WERI-Rb-1 (cell line): Measurements from ENCODE around the gene UBASH3B.

Source experiments
- DNase-seq: peaks from one replicate; pipeline ENCODE4 v3.0.0-alpha.2; 2020
- H3K27ac ChIP-seq: fragments of 250-450 bp; sonication (Bioruptor Pico); 2 replicates; pipeline ENCODE4 v1.5.1; 2020; ENCODE audit warnings: mild to moderate bottlenecking, moderate library complexity
- H3K27me3 ChIP-seq: fragments of 250-450 bp; sonication (Bioruptor Pico); 2 replicates; pipeline ENCODE4 v1.5.1; 2021; ENCODE audit warnings: mild to moderate bottlenecking, low read depth, moderate library complexity; ENCODE audit not compliant: insufficient read depth, severe bottlenecking
- H3K36me3 ChIP-seq: fragments of 250-450 bp; sonication (Bioruptor Pico); 2 replicates; pipeline ENCODE4 v1.5.1; 2020; ENCODE audit warnings: mild to moderate bottlenecking, moderate library complexity
- H3K4me3 ChIP-seq: 2 replicates; pipeline ENCODE4 v1.5.1; 2011; ENCODE audit warnings: low read depth, mild to moderate bottlenecking, control low read depth, low read length
- H3K9me3 ChIP-seq: fragments of 250-450 bp; sonication (Bioruptor Pico); 2 replicates; pipeline ENCODE4 v1.5.1; 2021; ENCODE audit warnings: mild to moderate bottlenecking, moderate library complexity; ENCODE audit not compliant: severe bottlenecking
- TF ChIP-seq, protein P1 (sequence below): IDR thresholded peaks from 2 replicates; pipeline ENCODE4 v1.5.1; 2011; ENCODE audit warnings: low read depth, mild to moderate bottlenecking, control low read depth, inconsistent platforms, low read length

UBASH3B gene

DNA sequence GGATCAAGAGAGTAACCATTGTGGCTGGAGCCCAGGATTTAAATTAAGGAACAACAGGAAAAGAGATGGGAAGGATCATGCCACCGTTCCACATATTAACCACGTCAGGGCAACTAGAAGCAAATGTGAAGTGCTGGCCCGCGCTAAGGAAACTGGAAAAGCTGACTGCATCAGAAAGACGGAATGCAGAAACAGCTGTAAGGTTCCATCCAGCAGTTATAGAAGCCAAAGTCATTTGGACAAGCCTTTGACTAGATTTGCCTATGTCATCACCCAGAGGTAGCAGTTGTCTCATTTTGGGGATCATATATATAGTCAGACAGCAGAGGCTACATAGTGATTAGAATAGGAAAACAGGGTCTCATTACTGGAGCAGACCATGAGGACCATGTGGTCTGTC is 139.8 kb downstream of the UBASH3B start:
- Histone ChIP-seq H3K9me3 (no peaks in the 10 kb centered on the region), H3K27ac (no peak overlapping the region), H3K4me3 (no peak overlapping the region), H3K36me3 (no peaks in the 10 kb centered on the region), H3K27me3 (peaks cover 47% of the 10 kb centered on the region)
- TF ChIP-seq, protein P1, sequence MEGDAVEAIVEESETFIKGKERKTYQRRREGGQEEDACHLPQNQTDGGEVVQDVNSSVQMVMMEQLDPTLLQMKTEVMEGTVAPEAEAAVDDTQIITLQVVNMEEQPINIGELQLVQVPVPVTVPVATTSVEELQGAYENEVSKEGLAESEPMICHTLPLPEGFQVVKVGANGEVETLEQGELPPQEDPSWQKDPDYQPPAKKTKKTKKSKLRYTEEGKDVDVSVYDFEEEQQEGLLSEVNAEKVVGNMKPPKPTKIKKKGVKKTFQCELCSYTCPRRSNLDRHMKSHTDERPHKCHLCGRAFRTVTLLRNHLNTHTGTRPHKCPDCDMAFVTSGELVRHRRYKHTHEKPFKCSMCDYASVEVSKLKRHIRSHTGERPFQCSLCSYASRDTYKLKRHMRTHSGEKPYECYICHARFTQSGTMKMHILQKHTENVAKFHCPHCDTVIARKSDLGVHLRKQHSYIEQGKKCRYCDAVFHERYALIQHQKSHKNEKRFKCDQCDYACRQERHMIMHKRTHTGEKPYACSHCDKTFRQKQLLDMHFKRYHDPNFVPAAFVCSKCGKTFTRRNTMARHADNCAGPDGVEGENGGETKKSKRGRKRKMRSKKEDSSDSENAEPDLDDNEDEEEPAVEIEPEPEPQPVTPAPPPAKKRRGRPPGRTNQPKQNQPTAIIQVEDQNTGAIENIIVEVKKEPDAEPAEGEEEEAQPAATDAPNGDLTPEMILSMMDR, result no peak
- DNase-seq, result no peak

DNA sequence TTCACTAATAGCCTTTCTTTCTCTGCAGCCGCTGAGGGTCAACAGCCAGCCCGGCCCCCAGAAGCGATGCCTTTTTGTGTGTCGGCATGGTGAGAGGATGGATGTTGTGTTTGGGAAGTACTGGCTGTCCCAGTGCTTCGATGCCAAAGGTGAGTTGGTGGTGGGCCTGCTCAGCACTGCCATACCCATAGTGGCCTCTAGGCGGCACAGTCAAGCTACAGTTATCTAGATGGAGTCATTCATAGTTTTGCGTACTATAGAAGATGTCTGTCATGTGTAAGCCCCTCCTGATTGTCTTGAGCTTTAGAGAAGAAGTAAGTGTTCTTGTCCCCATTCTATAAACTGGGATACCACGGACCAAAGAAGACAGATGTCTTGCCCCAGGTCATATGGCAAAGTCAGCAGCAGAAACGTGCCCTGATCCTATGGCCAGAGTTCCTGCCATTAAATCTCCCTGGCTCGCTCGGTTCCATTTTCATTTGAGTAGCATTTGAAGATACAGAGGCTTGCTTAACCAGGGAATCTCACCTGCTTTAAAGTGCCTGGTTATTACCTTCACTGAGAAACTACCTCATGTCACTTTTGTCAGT is 140.7 kb downstream of the UBASH3B start:
- TF ChIP-seq, protein P1, result peak; percentile 87
- H3K27me3 ChIP-seq, result peaks cover 42% of the 10 kb centered on the region
- DNase-seq, result peak; percentile 52

DNA sequence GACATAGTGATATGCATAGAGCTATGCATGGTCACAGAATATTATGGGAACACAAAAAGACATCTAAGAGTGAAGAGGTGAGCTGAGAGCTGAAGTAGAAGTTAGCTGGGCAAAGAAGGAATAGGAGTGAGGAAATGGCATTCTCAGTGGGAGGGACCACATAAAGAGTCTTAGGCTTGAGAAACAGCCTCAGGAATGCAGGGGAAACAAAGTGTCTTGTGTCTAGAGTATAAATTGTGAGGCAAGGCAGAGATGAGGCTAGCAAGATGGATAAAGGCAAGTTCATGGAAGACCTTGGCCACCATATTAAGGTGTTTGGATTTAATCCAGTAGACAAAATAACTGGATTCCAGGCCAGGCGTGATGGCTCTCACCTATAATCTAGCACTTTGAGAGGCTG is 142.1 kb downstream of the UBASH3B start:
- TF ChIP-seq, protein P1, result no peak
- no peak overlapping the region for H3K27ac ChIP-seq
- no peak for DNase-seq
- no peaks in the 10 kb centered on the region for H3K36me3 ChIP-seq
- H3K9me3 ChIP-seq, result no peaks in the 10 kb centered on the region
- H3K27me3 ChIP-seq, result peaks cover 32% of the 10 kb centered on the region
- H3K4me3 ChIP-seq, result no peak overlapping the region

More for the DNA sequence above, 140.7 kb downstream of the UBASH3B start:
- Histone ChIP-seq H3K9me3 (no peaks in the 10 kb centered on the region), H3K36me3 (no peaks in the 10 kb centered on the region), H3K27ac (no peak overlapping the region), H3K4me3 (no peak overlapping the region)

DNA sequence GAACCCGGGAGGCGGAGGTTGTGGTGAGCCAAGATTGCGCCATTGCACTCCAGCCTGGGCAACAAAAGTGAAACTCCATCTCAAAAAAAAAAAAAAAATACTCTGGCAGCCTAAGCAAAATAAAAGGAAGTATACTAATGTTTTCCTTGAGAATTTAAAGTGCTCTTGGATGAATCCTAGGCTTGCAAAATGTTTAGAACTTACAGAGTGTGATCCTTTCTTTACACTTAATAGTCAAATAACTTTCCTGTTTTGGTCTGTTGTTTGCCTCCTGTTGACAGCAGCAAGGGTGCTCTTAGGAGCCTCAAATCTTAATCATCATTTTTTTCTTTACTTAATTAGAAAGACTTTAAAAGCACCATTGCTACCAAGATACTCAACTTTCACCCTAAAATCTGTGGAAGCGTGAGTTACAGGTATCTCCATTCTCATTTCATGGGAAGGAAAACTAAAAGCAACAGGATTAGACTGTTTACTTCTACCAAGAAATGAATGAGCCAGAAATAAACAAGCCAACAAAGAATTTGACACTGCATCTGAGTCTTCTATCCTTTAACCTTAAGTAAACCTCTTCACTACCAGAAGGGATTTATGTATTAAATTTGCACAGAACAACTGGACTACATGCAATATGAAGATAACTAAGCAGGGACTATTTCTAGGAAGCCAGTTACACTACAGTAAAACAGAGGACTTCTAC is 144.0 kb downstream of the UBASH3B start:
- TF ChIP-seq, protein P1, result no peak
- Histone ChIP-seq H3K9me3 (no peaks in the 10 kb centered on the region), H3K36me3 (no peaks in the 10 kb centered on the region), H3K4me3 (no peak overlapping the region), H3K27ac (no peak overlapping the region), H3K27me3 (peaks cover 28% of the 10 kb centered on the region)
- DNase-seq, result no peak

DNA sequence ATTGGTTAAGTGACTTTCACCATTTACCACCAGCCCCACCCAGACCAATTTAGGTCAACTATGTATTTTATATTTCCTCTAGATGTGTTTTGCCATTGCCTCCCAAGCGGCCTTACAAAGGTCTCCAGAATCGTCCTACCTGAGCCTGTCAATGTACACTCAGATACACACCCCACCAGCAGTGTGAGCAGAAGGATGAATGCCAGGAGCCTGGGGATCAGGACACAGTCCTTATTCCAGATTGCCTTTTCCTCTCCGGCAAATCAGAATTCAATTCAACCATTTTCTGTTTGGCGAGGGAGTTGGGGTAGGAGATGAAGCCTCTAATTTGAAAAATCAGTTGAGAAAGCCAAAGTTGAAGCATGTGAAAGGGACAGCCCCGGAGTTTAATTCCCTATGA is 147.4 kb downstream of the UBASH3B start:
- TF ChIP-seq, protein P1, result no peak
- no peaks in the 10 kb centered on the region for H3K9me3 ChIP-seq
- H3K36me3 ChIP-seq, result no peaks in the 10 kb centered on the region
- no peak overlapping the region for H3K4me3 ChIP-seq
- DNase-seq, result no peak
- H3K27me3 ChIP-seq, result peaks cover 40% of the 10 kb centered on the region
- H3K27ac ChIP-seq, result no peak overlapping the region
